Amygdala (tissue), 56 donors: ENCODE data around the gene UAP1.
"Not testable (repeated sequence)": the region's sequence is repeated elsewhere in the genome, so short reads cannot be mapped to it uniquely, and the experiment has no call there.

Experiments used
- DNase-seq, 56 donors: peaks; one replicate each; lab custom pipeline; 2025; lab: John Stamatoyannopoulos, UW

UAP1 gene

DNA sequence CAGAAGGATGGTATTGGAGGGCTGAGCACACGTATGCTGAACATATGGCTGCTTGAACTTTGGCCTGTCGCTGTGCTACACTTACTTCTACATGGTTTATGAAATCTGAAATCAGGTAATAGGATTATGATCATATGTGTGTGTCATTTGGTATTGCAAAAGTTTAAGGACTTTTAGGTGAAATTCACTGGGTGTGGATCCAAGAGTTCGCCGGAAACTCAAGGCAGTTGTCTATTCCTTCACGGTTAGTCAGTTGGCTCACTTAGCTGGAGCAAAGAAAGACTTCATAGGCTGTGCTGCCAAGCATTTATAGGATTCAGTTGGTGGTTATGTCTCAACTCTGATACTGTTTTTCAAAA is 927 bp downstream of the UAP1 start:
- no peak for DNase-seq

- no peak for DNase-seq
These were observed 3.3 kb downstream of the UAP1 start for GRCh38 chr1:162564762-162565218.

GRCh38 chr1:162565460-162565859 is 3.9 kb downstream of the UAP1 start:
- no peak for DNase-seq

GRCh38 chr1:162566870-162567269 is 5.3 kb downstream of the UAP1 start:
- DNase-seq, result no peak

GRCh38 chr1:162568802-162569201 is 7.3 kb downstream of the UAP1 start:
- DNase-seq, result no peak

- DNase-seq, result no peak
These were observed 9.2 kb downstream of the UAP1 start for GRCh38 chr1:162570718-162571117.

- DNase-seq, result not testable (repeated sequence)
These were observed 9.6 kb downstream of the UAP1 start for GRCh38 chr1:162571121-162571520.

DNA sequence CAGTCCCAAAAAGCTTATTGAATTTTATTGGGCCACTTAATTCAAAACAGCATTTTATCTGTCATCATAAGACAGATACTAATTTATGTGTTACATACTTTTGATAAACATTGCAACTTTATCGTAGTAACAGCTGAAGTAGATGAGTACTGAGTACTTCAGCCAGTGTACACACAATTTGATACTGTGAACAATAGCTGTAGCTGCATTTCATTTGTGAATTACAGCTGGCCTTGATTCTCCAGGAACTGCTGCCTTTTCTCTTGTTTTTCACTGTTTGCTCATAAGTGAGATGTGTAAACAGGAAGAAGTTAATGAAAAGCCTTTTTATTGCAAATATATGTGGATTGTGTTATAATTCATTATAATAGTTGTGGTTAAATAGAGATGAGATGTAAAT is 10.2 kb downstream of the UAP1 start:
- DNase-seq, result no peak

- no peak for DNase-seq
These were observed 11.6 kb downstream of the UAP1 start for GRCh38 chr1:162573136-162573535.

GRCh38 chr1:162578071-162578700 is 16.7 kb downstream of the UAP1 start:
- DNase-seq, result no peak

GRCh38 chr1:162578936-162579335 is 17.4 kb downstream of the UAP1 start:
- no peak for DNase-seq

DNA sequence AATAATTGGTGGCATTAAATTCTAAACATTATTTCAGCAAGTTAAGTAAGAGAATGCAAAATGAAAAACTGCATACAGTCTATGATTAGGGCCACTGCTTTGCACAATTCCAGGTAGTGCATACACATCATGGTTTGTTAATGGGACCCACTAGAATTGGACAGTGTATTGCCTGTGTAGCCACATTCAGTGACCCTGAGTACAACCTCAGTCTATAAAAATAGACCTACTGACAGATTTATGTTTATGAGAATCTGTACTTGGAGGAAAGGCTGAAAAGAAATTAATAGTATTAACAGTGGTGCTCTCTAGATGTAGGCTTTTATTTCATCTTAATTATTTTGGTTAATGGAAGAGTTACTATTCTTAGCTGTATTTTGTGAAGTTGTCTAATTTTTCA is 18.8 kb downstream of the UAP1 start:
- no peak for DNase-seq

DNA sequence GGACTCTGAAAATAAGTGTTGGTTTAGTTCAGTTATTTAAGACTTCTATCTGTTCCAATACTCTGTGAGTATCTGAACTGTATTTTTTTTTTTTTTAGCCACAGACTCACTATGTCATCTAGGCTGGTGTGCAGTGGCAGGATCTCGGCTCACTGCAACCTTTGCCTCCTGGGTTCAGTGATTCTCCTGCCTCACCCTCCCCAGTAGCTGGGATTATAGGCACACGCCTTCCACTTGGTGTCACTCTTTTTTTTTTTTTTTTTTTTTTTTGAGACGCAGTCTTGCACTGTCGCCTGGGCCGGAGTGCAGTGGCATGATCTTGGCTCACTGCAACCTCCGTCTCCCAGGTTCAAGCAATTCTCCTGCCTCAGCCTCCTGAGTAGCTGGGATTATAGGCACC is 21.4 kb downstream of the UAP1 start:
- DNase-seq, result not testable (repeated sequence)

DNA sequence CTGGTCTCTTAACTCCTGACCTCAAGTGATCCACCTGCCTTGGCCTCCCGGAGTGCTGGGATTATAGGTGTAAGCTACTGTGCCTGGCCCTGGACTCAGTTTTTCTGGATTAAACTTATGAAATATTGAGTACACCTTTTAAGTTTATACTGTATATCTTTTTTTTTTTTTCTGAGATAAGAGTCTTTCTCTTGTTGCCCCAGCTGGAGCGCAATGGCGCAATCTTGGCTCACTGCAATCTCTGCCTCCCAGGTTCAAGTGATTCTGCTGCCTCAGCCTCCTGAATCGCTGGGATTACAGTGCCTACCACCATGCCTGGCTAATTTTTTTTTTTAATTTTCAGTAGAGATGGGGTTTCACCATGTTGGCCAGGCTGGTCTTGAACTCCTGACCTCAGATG is 23.6 kb downstream of the UAP1 start:
- DNase-seq, result not testable (repeated sequence)

DNA sequence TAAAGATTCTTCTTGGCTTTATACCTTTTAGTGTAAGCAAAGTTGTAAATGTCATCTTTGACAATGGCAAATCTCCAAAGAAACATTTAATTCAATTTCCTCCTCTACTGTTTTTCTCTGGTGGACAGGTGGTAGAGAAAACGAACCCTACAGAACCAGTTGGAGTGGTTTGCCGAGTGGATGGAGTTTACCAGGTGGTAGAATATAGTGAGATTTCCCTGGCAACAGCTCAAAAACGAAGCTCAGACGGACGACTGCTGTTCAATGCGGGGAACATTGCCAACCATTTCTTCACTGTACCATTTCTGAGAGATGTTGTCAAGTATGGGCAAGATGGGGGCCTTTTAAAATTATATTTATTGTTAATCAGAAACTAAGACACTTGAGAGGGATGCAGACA is 25.8 kb downstream of the UAP1 start:
- no peak for DNase-seq

DNA sequence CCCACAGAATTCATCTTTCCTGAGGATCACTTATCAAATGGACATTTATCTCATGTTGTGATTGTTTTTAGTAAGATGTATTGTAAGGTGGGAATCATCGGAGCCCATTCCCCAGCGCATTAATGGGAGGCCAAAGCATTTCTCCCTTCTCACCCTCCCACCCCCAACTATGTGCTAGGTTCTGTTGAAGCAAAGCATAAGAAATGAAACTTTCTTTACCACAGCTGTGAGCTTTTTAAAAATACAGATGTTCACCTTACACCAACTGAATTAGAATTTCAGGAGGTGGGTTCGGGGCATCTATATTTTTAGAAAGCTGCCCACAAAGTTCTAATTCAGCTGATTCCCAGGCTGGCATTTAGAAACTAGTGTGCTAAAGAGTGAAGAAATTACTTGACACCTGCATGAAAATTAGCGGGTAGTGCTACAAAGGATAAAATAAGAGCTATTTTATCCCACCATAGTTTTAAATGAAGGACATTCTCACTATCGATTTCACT is 26.3 kb downstream of the UAP1 start:
- DNase-seq, result no peak

DNA sequence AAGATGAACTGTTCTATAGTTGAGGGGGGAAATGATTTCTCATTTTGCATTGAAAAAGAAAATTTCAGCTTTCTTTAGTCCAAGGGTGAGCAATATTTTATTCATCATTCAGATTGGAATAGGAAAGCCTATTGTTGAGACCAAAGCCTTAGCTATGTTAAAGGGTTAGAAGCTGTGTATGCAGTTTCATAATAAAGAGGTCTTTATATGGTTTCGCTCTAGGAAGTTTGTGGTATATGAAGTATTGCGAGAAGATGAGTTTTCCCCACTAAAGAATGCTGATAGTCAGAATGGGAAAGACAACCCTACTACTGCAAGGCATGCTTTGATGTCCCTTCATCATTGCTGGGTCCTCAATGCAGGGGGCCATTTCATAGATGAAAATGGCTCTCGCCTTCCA is 28.6 kb downstream of the UAP1 start:
- DNase-seq, result no peak

DNA sequence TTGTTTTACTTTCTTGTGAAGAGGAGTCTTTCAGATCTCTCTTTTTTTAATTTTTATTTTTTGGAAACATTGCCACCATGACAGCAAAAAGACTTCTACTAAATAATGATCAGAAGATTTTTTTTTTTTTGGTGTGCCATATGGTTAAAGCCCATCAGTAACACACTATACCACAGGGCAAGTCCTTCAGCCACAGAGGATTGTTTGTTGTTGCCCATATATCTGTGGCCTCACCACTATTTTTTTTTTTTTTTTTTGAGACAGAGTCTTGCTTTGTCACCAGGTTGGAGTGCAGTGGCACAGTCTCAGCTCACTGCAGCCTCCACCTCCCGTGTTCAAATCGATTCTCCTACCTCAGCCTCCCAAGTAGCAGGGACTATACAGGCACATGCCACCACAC is 29.2 kb downstream of the UAP1 start:
- DNase-seq, result no peak

DNA sequence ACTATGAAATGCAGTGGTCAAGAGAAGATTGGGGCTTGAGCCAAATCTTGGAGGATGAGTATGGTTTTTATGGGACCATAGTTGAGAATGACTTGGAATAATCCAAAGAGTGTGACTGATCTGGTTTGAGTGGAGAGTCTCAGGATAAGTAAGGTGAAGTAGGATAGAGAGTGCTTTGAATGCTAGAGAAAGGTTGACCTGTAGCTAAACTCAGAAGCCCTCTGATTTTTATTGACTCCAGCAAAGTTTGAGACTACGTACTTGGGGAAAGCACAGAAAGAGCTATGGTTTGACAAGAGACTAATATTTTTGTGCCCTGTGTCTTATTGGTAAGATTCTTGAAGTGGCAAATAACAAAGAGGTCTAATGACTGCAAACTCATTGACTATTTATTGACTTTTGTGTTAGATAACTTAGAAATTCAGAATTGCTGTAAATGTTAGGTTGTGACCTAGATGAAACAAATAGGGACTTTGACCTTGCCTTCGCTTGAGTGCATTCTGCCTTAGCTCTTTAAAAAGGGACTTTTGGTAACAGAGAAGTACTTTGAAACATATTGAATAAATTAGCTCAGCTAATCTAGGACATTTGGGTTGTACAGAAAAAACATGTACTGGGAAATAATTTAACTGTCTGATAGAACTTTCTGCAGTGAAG is 35.1 kb downstream of the UAP1 start:
- DNase-seq, result no peak

DNA sequence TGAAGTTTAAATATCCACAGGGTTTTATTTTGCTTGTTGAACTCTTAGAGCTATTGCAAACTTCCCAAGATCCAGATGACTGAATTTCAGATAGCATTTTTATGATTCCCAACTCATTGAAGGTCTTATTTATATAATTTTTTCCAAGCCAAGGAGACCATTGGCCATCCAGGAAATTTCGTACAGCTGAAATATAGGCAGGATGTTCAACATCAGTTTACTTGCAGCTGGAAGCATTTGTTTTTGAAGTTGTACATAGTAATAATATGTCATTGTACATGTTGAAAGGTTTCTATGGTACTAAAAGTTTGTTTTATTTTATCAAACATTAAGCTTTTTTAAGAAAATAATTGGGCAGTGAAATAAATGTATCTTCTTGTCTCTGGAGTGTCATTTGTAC is 37.9 kb downstream of the UAP1 start:
- no peak for DNase-seq

DNA sequence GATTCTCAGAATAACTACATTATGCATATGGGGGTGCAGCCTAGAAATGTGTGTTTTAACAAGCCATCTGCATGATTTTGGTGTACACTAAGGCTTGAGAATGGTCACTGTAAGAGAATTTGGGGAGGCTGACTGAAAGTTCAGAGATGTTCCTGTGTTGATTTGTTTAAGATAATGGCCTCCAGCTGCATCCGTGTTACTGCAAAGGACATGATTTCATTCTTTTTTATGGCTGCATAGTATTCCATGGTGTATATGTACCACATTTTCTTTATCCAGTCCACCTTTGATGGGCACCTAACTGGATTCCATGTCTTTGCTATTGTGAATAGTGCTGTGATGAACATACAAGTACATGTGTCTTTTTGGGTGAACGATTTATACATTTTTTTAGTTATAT is 41.6 kb downstream of the UAP1 start:
- DNase-seq, result not testable (repeated sequence)

- DNase-seq, result no peak
These were observed 43.9 kb downstream of the UAP1 start for GRCh38 chr1:162605225-162605927.
